Activated T-cell treated with anti-CD3 and anti-CD28 coated beads, Interleukin-2, amount 50 U/mL, for 72 hours (primary cell): ENCODE measurements around the gene DCLK2. TPM values are rescaled to one million over a fixed set of nuclear protein-coding genes. Genes with fewer than 3 reads are reported as not detected.

Experiments
- ATAC-seq, 2 donors: fragments of 150-1000 bp; cut with Tn5 transposase; replicated peaks in 1 of 2; 2 replicates each; pipeline ENCODE4 v1.10.0; 2021; ENCODE audit warnings: moderate library complexity in 2 of 2, mild to moderate bottlenecking in 1 of 2
- DNase-seq, 2 donors: peaks; one replicate each; pipeline ENCODE4 v3.0.0; 2021 to 2022; ENCODE audit warnings: mixed read lengths in 1 of 2
- H3K27ac Mint-ChIP-seq: one replicate; pipeline ENCODE4 v1.8.0; 2022; ENCODE audit warnings: mild to moderate bottlenecking, moderate library complexity, mixed read lengths
- H3K27me3 Mint-ChIP-seq: one replicate; pipeline ENCODE4 v1.8.0; 2022; ENCODE audit warnings: low read depth, mixed read lengths
- H3K36me3 Mint-ChIP-seq, 2 donors: one replicate each; pipeline ENCODE4 v1.8.0; 2022; ENCODE audit warnings: mixed read lengths in 2 of 2, mild to moderate bottlenecking in 1 of 2; ENCODE audit not compliant: insufficient read depth in 2 of 2
- H3K4me1 Mint-ChIP-seq: one replicate; pipeline ENCODE4 v1.8.0; 2022; ENCODE audit warnings: low read depth, mixed read lengths
- H3K4me3 Mint-ChIP-seq, 2 donors: one replicate each; pipeline ENCODE4 v1.8.0; 2022; ENCODE audit warnings: mild to moderate bottlenecking in 2 of 2, mixed read lengths in 2 of 2, moderate library complexity in 2 of 2
- H3K9me3 Mint-ChIP-seq, 2 donors: one replicate each; pipeline ENCODE4 v1.8.0; 2022; ENCODE audit warnings: mixed read lengths in 2 of 2
- total RNA-seq, 2 donors: library from RNA; stranded (reverse); gene quantifications; one replicate each; pipeline ENCODE4 v1.2.3, GENCODE V29; 2022

DCLK2 gene
- total RNA-seq, 2 donors from 2014 or later: 0.12 to 0.46 TPM

DNA sequence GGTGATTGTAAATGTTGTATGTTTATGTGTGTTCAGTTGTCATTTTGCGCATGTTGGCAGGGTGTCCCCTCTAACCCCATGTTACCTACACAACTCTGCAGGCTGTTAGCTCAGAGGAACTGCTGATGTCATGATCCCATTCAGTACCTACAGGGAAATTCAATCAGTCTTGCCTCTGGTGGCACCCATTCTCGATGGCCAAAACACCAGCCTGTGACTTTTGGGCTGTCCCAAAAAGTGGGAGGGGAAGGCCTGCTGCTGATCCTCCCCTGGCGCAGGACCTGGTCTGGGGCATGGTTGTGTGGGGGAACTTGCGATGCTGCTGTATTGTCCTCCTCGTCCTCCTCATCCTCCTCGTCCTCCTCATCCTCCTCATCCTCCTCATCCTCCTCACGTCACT is 174.5 kb downstream of the DCLK2 start:
- no peak for DNase-seq
- Mint-ChIP-seq H3K27ac (peak overlapping the region; percentile 41), H3K36me3 (no peaks in the 10 kb centered on the region), H3K9me3 (no peaks in the 10 kb centered on the region), H3K4me3 (no peak overlapping the region), H3K4me1 (no peaks in the 10 kb centered on the region), H3K27me3 (no peaks in the 10 kb centered on the region)
- peak in 1 of 2 donors; percentile 12 for ATAC-seq

DNA sequence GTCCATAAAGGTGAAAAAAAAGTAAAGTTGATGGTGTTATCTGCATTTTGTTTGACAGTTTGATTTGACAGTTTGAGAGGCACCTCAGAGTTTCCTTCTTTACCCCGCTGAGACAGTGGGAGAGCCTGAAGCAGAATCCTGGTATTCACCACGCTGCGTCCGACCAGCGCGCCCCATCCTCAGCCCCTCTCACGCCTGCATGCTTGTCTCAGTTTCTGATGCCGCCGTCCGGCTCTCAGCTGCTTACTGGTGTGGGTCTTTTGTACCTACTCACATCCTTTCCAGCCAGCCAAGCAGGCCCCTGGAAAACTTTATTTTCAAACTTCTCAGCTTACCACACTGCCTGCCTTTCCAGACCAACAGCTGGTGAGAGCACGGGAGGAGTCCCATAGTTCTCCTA is 175.2 kb downstream of the DCLK2 start:
- H3K36me3 Mint-ChIP-seq: no peaks in the 10 kb centered on the region
- ATAC-seq (no peak), DNase-seq (no peak)
- no peak overlapping the region for H3K27ac Mint-ChIP-seq
- no peaks in the 10 kb centered on the region for H3K9me3 Mint-ChIP-seq
- H3K27me3 Mint-ChIP-seq: no peaks in the 10 kb centered on the region
- no peaks in the 10 kb centered on the region for H3K4me1 Mint-ChIP-seq
- no peak overlapping the region for H3K4me3 Mint-ChIP-seq

DNA sequence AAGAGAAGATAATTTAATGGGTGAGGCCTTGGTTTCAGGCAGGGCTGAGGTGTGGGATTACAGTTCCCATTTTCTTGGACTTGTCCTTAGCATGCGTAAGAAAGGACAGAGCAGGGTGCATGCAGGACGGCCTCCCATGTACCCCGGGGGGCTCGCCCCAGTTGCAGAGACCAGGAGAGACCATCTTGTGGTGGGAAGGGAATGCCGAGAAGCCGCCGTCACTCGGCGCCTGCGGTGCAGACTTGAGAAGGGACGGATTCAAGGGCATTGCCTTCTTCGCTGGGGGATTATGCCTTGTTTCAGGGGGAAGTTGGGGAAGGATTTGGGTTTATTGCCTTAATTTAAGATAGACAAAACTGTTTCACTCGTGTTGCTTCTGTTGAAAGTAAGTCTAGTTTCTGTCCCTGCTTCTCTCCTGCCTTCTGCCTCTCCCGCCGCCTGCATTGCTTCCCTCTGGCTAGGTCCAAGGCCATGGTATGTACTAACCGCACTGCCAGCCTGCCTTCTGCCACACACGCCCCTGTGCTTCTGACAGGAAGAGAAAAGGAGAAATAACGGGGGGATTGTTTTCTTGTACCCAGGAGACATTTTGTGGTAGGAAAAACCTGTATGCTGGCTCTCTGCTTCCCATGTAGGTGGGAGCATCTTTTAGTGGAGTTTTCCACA is 175.9 kb downstream of the DCLK2 start:
- no peak overlapping the region for H3K27ac Mint-ChIP-seq
- ATAC-seq (no peak), DNase-seq (no peak)
- H3K36me3 Mint-ChIP-seq: no peaks in the 10 kb centered on the region
- no peaks in the 10 kb centered on the region for H3K9me3 Mint-ChIP-seq
- no peaks in the 10 kb centered on the region for H3K27me3 Mint-ChIP-seq
- H3K4me1 Mint-ChIP-seq: no peaks in the 10 kb centered on the region
- H3K4me3 Mint-ChIP-seq: no peak overlapping the region

DNA sequence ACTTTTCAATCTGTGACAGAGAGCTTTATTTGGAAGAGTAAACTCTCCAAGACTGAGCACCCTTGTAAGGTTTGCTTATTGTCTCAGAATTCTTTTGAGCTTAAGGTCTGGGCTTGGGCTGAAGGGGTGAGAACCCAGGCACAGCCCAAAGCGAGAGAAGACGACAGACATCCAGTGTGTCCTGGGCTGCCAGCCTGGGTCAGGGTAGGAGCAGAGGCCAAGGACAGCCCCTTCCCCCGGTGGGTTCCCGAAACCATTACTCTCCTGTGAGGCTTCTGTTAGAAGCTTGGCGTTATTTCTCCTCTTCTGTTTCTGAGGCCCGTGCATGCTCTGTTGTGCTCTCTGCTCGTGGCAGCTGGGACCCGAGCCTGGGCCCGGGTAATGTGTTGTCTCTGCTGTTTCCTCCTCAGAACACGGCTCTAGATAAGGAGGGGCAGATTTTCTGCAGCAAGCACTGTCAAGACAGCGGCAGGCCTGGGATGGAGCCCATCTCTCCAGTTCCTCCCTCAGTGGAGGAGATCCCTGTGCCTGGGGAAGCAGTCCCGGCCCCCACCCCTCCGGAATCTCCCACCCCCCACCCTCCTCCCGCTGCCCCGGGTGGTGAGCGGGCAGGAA is 177.5 kb downstream of the DCLK2 start:
- Mint-ChIP-seq H3K27me3 (no peaks in the 10 kb centered on the region), H3K36me3 (no peaks in the 10 kb centered on the region), H3K4me1 (no peaks in the 10 kb centered on the region), H3K9me3 (no peaks in the 10 kb centered on the region), H3K27ac (no peak overlapping the region), H3K4me3 (no peak overlapping the region)
- ATAC-seq (peak in 1 of 2 donors; percentile 7), DNase-seq (no peak)

DNA sequence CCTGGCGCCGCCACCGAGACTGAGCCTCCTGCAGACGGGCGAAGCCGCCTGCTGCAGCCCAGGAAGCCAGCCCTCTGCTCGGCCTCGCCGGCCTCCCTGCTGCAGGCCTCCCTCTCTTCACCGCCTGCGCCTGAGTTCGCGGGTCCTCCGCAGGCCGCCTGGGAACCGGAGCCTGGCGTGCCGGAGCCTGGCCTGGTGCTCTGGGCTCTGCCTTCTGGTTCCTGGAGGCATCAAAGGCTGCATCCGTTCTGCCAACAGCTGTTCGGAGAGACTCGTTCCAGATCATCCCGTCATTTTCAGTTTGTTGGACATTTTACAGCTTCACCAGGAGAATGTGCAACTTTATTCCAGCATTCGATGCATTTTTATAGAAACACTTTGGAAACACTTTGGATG is 178.0 kb downstream of the DCLK2 start:
- H3K4me1 Mint-ChIP-seq: no peaks in the 10 kb centered on the region
- DNase-seq (no peak), ATAC-seq (no peak)
- no peaks in the 10 kb centered on the region for H3K27me3 Mint-ChIP-seq
- H3K9me3 Mint-ChIP-seq: no peaks in the 10 kb centered on the region
- no peaks in the 10 kb centered on the region for H3K36me3 Mint-ChIP-seq
- no peak overlapping the region for H3K4me3 Mint-ChIP-seq
- H3K27ac Mint-ChIP-seq: peak overlapping the region; percentile 55

DNA sequence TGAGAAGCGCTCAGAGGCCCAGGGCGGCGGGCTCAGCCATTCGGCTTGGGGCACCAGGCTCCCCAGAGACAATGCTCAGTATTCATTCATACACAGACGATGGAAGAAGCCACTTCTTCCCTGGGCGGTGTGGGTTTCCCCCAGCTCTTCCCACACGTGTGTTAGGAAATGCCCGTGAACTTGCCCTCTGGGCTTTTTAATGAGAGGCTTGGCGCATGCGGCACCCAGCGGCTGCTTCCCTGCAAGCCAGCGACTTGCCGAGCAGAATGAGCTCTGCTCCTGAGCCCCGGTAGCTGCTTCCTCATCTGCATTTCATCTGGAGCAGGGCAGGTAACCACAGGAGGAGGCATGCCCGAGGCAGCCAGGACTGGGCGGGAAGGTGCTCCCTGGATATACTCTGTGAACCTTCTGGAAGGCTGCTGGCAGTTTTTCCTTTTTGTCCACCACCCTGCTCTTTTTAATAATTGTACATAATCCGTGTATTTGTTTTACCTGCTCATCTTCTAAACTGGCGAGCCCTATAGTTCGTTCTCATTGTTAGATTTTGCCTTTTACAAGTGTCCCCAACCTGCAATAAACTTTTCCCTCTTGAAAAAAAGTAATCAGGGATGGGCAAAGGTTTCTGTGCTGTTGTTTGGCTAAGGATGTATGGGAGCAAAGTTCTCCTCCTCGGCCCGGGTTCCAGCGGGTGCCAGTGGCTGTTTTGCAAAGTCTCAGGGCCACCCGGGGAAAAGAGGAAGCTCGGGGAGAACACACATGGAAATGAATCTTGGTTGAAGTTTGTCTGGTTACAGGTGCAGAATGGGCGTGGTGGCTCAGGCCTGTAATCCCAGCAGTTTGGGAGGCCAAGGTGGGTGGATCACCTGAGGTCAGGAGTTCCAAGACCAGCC is 178.8 kb downstream of the DCLK2 start:
- no peaks in the 10 kb centered on the region for H3K9me3 Mint-ChIP-seq
- no peak overlapping the region for H3K4me3 Mint-ChIP-seq
- no peaks in the 10 kb centered on the region for H3K27me3 Mint-ChIP-seq
- no peaks in the 10 kb centered on the region for H3K4me1 Mint-ChIP-seq
- DNase-seq: no peak
- H3K27ac Mint-ChIP-seq: no peak overlapping the region
- no peaks in the 10 kb centered on the region for H3K36me3 Mint-ChIP-seq
- no peak for ATAC-seq

DNA sequence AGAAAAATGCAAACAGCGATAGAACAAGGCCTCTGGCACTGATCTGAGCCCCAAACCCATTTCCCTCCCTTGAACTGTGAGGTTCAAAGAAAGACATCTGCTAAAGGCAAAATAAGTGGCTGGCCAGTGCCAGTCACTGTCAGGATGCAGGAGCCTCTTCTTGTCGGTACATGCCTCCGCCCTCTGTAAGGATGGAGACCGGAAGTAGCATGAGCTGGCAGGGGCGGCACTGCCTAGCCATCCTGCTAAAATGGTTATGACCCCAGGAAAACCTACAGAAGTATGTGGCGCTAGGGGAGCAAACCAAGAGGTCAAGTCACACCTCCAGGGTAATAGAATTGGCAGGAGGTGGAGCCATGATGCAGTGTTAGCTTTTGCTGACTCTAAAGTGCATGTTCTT is 180.3 kb downstream of the DCLK2 start:
- DNase-seq (no peak), ATAC-seq (no peak)
- Mint-ChIP-seq H3K36me3 (no peaks in the 10 kb centered on the region), H3K27me3 (no peaks in the 10 kb centered on the region), H3K4me3 (no peak overlapping the region), H3K4me1 (no peaks in the 10 kb centered on the region), H3K27ac (no peak overlapping the region), H3K9me3 (no peaks in the 10 kb centered on the region)

DNA sequence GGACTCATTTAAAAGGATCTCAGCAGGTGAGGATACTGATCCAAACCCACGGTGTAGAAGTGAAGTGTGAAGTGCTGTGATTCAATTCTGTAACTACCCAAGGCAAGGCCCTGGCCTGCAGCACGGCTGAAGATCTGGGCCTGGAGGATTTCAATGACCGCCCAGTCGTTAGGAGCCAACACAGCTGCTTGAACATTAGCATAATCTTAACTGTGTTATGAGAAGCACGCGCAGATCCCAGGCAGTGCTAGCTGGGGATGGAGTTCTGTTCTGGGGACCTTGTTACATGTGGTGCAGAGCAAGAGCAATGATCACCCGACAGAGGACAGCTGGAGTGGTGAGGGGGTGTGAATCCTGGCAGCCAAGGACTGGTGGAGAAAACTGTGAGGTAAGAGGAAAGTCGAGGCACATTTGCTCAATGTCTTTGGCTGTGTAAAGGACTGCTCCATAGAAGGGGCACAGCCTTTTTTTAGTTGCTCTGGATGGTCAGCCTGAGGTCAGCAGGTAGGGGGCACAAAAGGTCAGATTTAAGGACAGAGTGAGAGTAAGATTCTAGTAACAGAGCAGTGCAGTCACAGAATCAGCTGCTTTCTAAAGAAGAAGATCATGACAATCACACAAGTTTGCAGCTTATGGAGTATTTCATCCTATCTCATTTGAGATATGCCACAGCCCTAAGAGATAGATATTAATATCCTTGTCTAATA is 181.8 kb downstream of the DCLK2 start:
- ATAC-seq (peak in 1 of 2 donors; percentile 17), DNase-seq (no peak)
- H3K4me3 Mint-ChIP-seq: no peak overlapping the region
- H3K9me3 Mint-ChIP-seq: no peaks in the 10 kb centered on the region
- H3K36me3 Mint-ChIP-seq: no peaks in the 10 kb centered on the region
- H3K27ac Mint-ChIP-seq: no peak overlapping the region
- H3K27me3 Mint-ChIP-seq: no peaks in the 10 kb centered on the region
- H3K4me1 Mint-ChIP-seq: no peaks in the 10 kb centered on the region

DNA sequence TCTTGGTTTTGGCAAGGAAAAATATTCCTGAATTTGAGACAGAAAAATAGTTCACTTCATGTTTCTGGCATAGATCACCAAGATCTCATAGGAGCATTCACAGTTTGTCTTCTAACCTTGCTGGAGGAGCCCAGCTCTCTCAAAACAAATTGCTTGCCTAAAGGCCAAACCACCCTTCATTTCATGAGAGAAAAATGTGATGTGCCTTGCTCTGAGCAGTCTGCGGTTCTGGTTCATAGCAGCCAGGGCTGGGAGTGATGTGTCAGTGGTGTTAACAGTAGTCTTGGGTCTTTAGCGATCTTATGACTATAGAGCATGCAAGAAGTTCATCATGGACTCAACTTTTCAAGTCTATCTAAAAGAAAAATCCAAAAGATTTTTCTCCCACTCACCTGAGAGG is 183.3 kb downstream of the DCLK2 start:
- Mint-ChIP-seq H3K36me3 (peaks cover 0 to 2% of the 10 kb centered on the region in 2 donors), H3K27me3 (no peaks in the 10 kb centered on the region), H3K4me1 (no peaks in the 10 kb centered on the region), H3K4me3 (no peak overlapping the region), H3K9me3 (no peaks in the 10 kb centered on the region), H3K27ac (no peak overlapping the region)
- DNase-seq (no peak), ATAC-seq (no peak)

DNA sequence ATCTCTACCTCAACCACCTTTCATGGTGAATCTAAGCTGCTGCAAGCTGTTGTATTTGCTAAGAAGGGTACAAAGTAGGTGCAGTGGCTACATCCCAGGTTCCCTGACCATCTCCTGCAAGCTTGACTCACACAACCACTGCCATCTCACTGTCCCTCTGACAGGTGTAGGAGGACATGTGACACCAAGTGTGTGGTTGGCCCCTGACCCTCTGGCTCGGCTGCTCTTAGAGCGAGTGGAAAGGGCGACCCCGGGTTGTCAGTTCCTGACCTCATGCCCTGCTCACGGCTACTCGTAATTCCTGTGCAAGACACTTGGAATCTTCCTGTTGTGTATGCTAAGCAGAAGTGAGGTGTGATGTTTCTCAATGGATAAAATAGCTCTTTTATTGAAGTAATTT is 184.4 kb downstream of the DCLK2 start:
- no peak for ATAC-seq
- H3K27me3 Mint-ChIP-seq: no peaks in the 10 kb centered on the region
- H3K4me1 Mint-ChIP-seq: no peaks in the 10 kb centered on the region
- no peaks in the 10 kb centered on the region for H3K9me3 Mint-ChIP-seq
- no peak overlapping the region for H3K27ac Mint-ChIP-seq
- no peak for DNase-seq
- no peak overlapping the region for H3K4me3 Mint-ChIP-seq
- H3K36me3 Mint-ChIP-seq: peaks cover 0 to 2% of the 10 kb centered on the region in 2 donors

DNA sequence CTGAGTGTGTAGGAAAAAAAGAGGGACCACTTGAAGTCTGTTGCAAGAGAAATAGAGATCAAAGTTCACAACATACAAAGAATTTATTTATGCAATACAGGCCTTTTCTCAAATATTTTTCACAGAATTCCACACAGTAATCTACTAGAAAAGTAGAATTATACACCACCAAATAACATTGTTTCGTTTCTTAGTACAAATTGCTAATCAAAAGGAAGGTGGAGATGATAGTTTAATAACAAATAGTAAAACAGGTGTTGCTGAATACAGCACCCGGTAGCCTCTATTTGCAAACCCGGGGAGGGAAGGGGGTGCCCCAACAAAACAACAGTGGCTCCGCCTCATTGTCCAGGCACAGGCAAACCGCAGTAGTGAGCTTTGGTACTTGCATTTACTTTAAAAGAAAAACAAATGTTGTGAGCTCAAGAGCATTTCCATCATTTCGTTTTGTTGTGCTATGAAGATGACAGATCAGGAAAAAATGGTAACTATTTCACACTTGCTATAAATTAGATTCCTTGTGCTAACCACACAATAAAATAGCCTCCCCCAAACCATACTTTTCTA is 186.4 kb downstream of the DCLK2 start:
- no peak for DNase-seq
- ATAC-seq: no peak
- H3K36me3 Mint-ChIP-seq: peaks cover 0 to 2% of the 10 kb centered on the region in 2 donors
- no peak overlapping the region for H3K27ac Mint-ChIP-seq
- H3K4me1 Mint-ChIP-seq: no peaks in the 10 kb centered on the region
- H3K9me3 Mint-ChIP-seq: no peaks in the 10 kb centered on the region
- H3K27me3 Mint-ChIP-seq: no peaks in the 10 kb centered on the region
- H3K4me3 Mint-ChIP-seq: no peak overlapping the region

DNA sequence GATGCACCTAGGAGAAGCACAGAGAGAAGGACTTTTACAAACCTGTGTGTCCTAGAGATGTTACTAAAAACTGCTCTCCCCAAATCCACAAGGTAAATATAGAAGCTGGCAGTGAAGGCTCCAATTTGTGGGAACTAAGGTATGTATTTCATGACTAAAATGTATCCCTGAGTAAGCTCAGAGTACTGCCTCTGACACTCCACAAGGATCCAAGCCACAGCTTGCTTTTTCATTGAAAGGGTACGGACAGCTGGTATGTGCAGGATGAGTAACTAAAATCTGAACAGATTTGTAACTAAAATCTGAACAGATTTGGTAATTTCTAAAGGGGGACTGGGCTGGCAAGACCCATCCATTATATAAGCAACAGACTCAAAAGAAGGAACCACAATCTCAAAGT is 187.6 kb downstream of the DCLK2 start:
- H3K4me3 Mint-ChIP-seq: no peak overlapping the region
- H3K9me3 Mint-ChIP-seq: no peaks in the 10 kb centered on the region
- peaks cover 0 to 5% of the 10 kb centered on the region in 2 donors for H3K36me3 Mint-ChIP-seq
- H3K27ac Mint-ChIP-seq: no peak overlapping the region
- H3K4me1 Mint-ChIP-seq: no peaks in the 10 kb centered on the region
- ATAC-seq: no peak
- no peaks in the 10 kb centered on the region for H3K27me3 Mint-ChIP-seq
- no peak for DNase-seq

DNA sequence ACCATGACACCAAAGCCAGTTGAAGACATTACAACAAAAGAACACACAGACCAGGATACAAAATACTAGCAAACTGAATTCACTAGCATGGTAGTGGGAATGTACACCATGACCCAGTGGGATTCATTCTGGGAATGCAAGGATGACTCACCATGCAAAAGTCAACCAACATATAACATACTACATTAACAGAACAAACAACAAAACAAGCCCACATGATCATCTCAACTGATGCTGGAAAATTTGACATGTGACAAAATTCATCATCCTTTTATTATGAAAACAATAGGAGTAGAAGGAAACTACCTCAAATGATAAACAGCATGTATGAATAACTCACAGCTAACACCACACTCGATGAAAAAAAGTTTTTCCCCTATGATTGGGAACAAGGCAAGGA is 190.2 kb downstream of the DCLK2 start:
- no peak for ATAC-seq

More for the DNA sequence above, 190.2 kb downstream of the DCLK2 start:
- no peaks in the 10 kb centered on the region for H3K27me3 Mint-ChIP-seq
- peaks cover 7% of the 10 kb centered on the region in 2 donors for H3K36me3 Mint-ChIP-seq
- peaks cover 1 to 2% of the 10 kb centered on the region in 2 donors for H3K9me3 Mint-ChIP-seq
- no peak for DNase-seq
- peak overlapping the region; percentile 79 for H3K27ac Mint-ChIP-seq
- H3K4me1 Mint-ChIP-seq: no peaks in the 10 kb centered on the region
- no peak overlapping the region for H3K4me3 Mint-ChIP-seq
